ENCODE data around the gene ARHGAP26.

Gene ARHGAP26

DNA sequence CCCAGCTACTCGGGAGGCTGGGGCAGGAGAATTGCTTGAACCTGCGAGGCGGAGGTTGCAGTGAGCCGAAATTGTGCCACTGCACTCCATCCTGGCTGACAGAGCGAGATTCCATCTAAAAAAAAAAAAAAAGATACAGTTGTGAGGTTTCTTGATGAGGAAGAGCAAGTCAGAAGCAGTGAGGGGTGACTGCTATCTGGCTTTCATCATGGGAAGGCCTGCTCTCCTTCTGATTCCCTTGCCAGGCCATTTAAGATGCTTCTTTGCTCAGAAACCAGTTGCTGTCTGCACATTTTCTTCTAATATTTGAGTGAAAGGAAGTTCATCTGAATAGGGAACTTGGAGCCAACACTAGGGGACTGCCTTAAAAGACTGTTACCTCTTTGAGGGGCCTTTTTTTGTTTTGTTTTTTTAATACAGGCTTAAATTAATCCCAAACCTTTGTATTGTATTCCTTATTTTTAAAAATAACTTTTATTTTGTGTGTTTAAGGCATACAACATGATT lies 201.9 kb downstream of the ARHGAP26 start:
- DNase-seq (ENCODE audit: low spot score), result no peak
- in situ Hi-C loops (cut with MboI; ENCODE audit: low pct_unique_long_range_greater_than_20kb, low sequenced_read_pairs, unreplicated experiment), result no loop called here
- TF ChIP-seq, protein P1, sequence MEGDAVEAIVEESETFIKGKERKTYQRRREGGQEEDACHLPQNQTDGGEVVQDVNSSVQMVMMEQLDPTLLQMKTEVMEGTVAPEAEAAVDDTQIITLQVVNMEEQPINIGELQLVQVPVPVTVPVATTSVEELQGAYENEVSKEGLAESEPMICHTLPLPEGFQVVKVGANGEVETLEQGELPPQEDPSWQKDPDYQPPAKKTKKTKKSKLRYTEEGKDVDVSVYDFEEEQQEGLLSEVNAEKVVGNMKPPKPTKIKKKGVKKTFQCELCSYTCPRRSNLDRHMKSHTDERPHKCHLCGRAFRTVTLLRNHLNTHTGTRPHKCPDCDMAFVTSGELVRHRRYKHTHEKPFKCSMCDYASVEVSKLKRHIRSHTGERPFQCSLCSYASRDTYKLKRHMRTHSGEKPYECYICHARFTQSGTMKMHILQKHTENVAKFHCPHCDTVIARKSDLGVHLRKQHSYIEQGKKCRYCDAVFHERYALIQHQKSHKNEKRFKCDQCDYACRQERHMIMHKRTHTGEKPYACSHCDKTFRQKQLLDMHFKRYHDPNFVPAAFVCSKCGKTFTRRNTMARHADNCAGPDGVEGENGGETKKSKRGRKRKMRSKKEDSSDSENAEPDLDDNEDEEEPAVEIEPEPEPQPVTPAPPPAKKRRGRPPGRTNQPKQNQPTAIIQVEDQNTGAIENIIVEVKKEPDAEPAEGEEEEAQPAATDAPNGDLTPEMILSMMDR (IDR thresholded peaks at IDR 0.05; ENCODE audit: extremely low read depth, insufficient read depth, missing control alignments), result no peak

GRCh38 chr5:142973932-142974331 lies 203.8 kb downstream of the ARHGAP26 start:
- TF ChIP-seq, protein P1 (IDR thresholded peaks at IDR 0.05; ENCODE audit: extremely low read depth, insufficient read depth, missing control alignments), result no peak
- DNase-seq (ENCODE audit: low spot score), result no peak
- in situ Hi-C loops (cut with MboI; ENCODE audit: low pct_unique_long_range_greater_than_20kb, low sequenced_read_pairs, unreplicated experiment), result no loop called here

DNA sequence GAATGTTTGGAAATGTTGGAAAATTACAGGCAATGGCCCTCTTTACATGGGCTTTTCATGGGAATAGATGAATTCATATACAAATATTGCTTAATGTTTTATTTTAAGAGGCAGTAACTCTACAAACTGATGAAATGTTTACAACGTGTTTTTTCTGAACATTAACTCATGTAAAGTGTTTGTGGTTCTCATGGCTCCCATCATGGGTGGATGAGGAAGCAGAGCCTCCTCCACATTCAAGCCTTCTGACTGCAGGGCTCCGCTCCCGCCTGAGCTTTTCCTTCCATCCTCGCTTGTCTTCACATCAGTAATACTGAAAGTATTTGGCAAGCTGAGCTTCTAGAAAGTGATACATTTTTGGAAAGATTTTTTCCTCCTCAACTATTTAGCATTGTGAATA lies 204.2 kb downstream of the ARHGAP26 start:
- in situ Hi-C loops (cut with MboI; ENCODE audit: low pct_unique_long_range_greater_than_20kb, low sequenced_read_pairs, unreplicated experiment), result no loop called here
- DNase-seq (ENCODE audit: low spot score), result no peak
- TF ChIP-seq, protein P1 (IDR thresholded peaks at IDR 0.05; ENCODE audit: extremely low read depth, insufficient read depth, missing control alignments), result no peak

- in situ Hi-C loops (cut with MboI; ENCODE audit: low pct_unique_long_range_greater_than_20kb, low sequenced_read_pairs, unreplicated experiment), result no loop called here
- TF ChIP-seq, protein P1 (IDR thresholded peaks at IDR 0.05; ENCODE audit: extremely low read depth, insufficient read depth, missing control alignments), result no peak
- DNase-seq (ENCODE audit: low spot score), result no peak
These were observed 206.7 kb downstream of the ARHGAP26 start for GRCh38 chr5:142976861-142977260.

- TF ChIP-seq, protein P1 (IDR thresholded peaks at IDR 0.05; ENCODE audit: extremely low read depth, insufficient read depth, missing control alignments), result no peak
- in situ Hi-C loops (cut with MboI; ENCODE audit: low pct_unique_long_range_greater_than_20kb, low sequenced_read_pairs, unreplicated experiment), result no loop called here
- no peak for DNase-seq (ENCODE audit: low spot score)
These were observed 207.3 kb downstream of the ARHGAP26 start for GRCh38 chr5:142977363-142978051.

GRCh38 chr5:142978252-142978651 lies 208.1 kb downstream of the ARHGAP26 start:
- in situ Hi-C loops (cut with MboI; ENCODE audit: low pct_unique_long_range_greater_than_20kb, low sequenced_read_pairs, unreplicated experiment), result no loop called here
- TF ChIP-seq, protein P1 (IDR thresholded peaks at IDR 0.05; ENCODE audit: extremely low read depth, insufficient read depth, missing control alignments), result no peak
- DNase-seq (ENCODE audit: low spot score), result no peak
